ENCODE data around the gene WDR75.
"Not testable (repeated sequence)": the region's sequence is repeated elsewhere in the genome, so short reads cannot be mapped to it uniquely, and the experiment has no call there.

The WDR75 gene

GRCh38 chr2:189440947-189441708, at the start of gene WDR75:
Gene WDR75, plus strand, starts transcription at chr2:189441474. Its CDS starts 19 bp downstream, at chr2:189441493.
- DNase-seq (ENCODE audit: low read depth), result peak; percentile 80

DNA sequence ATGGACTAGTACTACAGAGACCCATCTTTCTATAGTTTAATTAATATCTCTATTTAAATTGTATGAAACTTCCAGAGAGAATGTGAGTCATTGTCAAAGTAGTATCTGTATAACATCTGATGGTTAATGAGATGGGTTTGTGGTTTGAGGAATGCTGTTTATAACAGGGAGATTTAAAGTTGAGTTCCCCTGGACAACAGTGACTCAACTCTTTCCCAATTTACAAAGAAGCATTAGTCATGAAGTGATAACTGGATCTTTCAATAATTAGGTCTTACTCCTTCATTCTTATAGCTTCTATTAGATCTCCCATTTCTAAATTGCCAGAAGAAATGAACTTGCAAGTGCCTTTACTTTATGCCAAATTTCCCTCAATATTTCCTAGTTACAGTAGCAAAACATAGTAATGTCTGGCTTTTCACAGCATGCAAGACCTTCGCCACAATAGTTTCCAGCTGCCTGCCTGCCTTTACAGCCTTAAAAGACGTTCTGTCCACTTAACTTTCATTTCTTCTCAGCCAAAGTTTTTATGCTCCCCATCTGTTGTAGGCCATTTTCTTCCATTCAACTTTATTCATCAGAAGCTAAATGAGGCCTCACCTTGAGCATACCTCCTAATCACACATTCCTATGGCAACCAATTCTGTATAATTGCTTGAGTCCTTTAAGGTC, 47.7 kb upstream of the WDR75 start:
- no peak for DNase-seq (ENCODE audit: low read depth)

DNA sequence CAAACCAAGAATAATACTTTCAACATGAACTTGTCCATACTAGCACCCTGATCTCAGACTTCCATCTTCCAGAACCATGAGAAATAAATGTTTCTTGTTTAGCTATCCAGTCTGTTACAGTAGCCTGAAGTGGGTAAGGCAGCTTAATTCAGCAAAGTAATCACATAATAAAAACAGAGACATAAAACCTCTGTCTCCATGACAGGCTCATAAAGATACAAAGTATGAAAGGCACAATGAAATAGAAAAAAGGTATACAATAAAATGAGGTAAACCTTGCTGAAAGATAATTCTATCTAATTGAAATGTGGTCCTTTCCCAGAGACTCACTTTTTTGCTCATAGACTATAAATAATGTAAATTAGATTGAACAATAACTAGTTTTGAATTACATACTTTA, 46.7 kb upstream of the WDR75 start:
- DNase-seq (ENCODE audit: low read depth), result no peak

DNA sequence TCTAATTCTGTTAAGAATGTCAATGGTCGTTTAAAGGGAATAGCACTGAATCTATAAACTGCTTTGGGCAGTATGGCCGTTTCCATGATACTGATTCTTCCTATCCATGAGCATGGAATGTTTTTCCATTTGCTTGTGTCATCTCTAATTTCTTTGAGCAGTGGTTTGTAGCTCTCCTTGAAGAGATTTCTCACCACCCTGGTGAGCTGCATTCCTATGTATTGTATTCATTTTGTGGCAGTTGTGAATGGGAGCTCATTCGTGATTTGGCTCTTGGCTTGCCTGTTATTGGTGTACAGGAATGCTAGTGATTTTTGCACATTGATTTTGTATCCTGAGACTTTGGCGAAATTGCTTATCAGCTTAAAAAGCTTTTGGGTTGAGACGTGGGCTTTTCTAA, 38.3 kb upstream of the WDR75 start:
- DNase-seq (ENCODE audit: low read depth), result no peak

- DNase-seq (ENCODE audit: low read depth), result no peak
Measured at GRCh38 chr2:189406586-189407233, 34.6 kb upstream of the WDR75 start.

DNA sequence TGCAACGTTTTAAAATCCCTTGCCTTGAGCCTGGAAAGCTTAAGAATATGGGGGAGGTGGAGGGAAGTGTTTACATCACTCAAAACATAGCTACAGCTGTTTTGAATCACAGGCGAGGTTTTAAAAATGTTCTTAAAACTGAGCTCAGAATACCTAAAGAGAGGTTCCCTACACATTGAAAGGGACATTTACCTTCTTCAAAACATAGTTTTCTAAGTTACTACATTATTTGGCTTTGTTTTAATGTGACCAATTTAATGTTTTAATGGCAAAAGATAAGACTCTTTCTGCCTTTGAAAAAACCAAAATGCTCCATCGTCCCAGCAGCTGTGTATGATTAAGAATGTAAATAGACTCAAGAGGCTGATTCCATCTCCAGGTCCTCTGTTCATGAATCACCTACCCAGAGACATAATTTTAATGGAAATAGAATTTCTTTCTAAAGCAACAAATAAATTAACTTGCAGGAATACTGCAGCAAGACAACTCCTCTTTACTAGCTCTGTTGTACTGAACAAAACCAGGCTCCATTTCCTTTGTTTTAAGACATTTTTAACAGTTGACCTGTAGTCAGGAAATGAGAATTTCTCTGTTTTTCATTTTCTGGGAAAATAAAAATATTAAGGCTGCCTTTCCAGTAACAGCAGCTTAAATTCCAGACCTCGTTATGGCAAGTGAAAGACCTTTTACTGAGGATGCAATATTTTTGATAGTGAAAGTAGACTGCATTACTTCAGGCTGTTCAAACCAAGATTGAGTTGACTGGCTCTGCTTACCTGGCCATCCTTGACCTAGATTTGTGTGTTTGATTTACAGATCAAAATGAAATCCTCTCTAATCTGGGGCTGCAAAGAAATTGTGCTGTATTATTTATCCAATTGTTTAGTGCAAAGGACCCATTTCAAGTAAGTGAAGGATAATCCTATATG, 33.7 kb upstream of the WDR75 start:
- DNase-seq (ENCODE audit: low read depth), result no peak

- no peak for DNase-seq (ENCODE audit: low read depth)
Measured at GRCh38 chr2:189408294-189408693, 33.0 kb upstream of the WDR75 start.

DNA sequence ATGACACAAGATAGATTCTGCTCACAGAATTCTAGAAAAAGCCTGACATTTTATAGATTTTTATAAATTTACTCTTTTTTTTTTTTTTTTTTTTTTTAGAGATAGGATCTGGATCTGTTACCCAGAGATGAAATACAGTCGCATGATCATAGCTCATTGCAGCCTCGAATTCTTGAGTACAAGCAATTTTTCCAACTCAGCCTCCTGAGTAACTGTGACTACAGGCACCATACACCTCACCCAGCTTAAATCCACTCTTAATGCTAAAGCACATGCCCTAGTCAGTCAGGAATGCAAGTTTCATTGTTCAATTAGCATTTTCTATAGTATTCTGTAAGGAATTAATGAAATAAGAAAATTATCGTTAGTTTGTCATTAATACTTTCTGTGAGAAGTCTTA, 32.1 kb upstream of the WDR75 start:
- DNase-seq (ENCODE audit: low read depth), result no peak

DNA sequence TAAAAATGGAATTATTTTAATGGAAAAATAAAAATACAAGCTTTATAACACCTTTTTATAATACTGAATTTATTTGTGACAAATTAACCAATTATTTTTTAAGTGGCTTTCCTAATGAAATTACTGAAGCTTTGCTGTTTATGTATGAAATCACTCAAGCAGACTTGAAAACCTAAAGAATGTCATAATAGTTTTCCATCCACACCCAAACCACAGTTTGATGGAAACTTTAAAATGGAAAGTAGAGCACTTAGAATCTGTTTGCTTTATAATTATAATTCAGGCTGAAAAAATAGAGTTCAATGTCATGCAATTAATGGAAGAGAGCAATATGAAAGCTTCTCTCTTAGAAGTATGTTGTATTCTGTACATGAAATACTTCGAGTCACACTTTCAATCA, 31.6 kb upstream of the WDR75 start:
- DNase-seq (ENCODE audit: low read depth), result no peak

GRCh38 chr2:189411860-189412259, 29.4 kb upstream of the WDR75 start:
- DNase-seq (ENCODE audit: low read depth), result no peak

- no peak for DNase-seq (ENCODE audit: low read depth)
Measured at GRCh38 chr2:189412330-189412953, 28.8 kb upstream of the WDR75 start.

GRCh38 chr2:189413249-189413648, 28.0 kb upstream of the WDR75 start:
- DNase-seq (ENCODE audit: low read depth), result no peak

- no peak for DNase-seq (ENCODE audit: low read depth)
Measured at GRCh38 chr2:189421644-189422043, 19.6 kb upstream of the WDR75 start.

DNA sequence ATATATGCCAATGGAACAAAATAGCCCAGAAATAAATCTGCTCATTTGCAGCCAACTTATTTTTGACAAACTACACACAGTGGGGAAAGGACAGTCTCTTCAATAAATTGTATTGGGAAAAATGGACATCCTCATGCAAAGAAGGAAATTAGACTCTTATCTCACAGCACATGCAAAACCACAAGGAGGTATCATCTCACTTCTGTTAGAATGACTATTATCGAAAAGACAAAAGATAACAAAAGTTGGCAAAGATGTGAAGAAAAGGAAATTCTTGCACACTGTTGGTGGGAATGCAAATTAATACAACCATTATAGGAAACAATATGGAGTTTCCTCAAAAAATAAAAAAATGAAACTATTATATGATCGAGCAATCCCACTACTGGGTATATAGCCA, 16.3 kb upstream of the WDR75 start:
- no peak for DNase-seq (ENCODE audit: low read depth)

DNA sequence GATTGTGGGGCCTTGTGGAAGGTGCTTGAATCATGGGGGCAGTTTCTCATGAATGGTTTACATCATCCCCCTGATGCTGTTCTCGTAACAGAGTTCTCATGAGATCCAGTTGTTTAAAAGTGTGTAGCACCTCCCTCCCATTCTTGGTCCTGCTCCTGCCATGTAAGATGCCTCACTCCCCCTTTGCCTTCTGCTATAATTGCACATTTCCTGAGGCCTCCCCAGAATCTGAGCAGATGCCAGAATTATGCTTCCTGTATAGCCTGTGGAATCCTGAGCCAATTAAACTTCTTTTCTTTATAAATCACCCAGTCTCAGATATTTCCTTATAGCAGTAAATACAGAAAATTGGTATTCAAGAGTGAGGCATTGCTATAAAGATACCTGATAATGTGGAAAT, 15.6 kb upstream of the WDR75 start:
- DNase-seq (ENCODE audit: low read depth), result no peak

DNA sequence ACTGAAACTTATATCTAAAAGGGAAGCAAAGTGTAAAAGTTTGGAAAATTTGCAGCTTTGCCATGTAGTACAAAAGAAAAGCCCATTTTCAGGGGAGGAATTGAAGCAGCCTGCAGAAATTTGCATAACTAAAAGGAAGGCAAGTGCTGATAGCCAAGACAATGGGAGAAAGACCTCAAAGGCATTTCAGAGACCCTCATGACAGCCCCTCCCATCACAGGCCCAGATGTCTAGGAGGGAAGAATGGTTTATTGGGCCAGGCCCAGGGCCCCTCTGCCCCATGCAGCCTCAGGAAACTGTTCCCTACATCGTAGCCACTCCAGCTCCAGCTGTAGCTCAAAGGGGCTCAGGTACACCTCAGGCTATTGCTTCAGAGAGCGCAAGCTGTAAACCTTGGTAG, 14.4 kb upstream of the WDR75 start:
- no peak for DNase-seq (ENCODE audit: low read depth)

- no peak for DNase-seq (ENCODE audit: low read depth)
Measured at GRCh38 chr2:189427872-189428271, 13.4 kb upstream of the WDR75 start.

- not testable (repeated sequence) for DNase-seq (ENCODE audit: low read depth)
Measured at GRCh38 chr2:189430448-189430847, 10.8 kb upstream of the WDR75 start.

DNA sequence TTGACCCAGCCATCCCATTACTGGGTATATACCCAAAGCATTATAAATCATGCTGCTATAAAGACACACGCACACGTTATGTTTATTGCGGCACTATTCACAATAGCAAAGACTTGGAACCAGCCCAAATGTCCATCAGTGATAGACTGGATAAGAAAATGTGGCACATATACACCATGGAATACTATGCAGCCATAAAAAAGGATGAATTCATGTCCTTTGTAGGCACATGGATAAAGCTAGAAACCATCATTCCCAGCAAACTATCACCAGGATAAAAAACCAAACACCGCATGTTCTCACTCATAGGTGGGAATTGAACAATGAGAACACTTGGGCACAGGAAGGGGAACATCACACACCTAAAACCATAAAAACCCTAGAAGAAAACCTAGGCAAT, 5.5 kb upstream of the WDR75 start:
- not testable (repeated sequence) for DNase-seq (ENCODE audit: low read depth)

GRCh38 chr2:189437926-189438325, 3.3 kb upstream of the WDR75 start:
- DNase-seq (ENCODE audit: low read depth), result no peak

GRCh38 chr2:189439342-189439741, 1.9 kb upstream of the WDR75 start:
- DNase-seq (ENCODE audit: low read depth), result no peak

- DNase-seq (ENCODE audit: low read depth), result no peak
Measured at GRCh38 chr2:189440644-189440946, 679 bp upstream of the WDR75 start.
